Endothelial cell of umbilical vein (primary cell): ENCODE data around the gene MAML2. TPM values are rescaled to one million over a fixed set of nuclear protein-coding genes. Genes with fewer than 3 reads are reported as not detected.

ENCODE experiments used
- BruUV-seq: library from RNA; stranded (reverse); fragments of 400-500 nt; replicated peaks from 2 replicates; lab custom pipeline; 2021; lab: Mats Ljungman, UMichigan
- CTCF ChIA-PET: fragments of 300-600, 350-600 bp; sonication (Branson Sonifier 250); formaldehyde crosslinking; loops from one replicate; lab custom pipeline; 2021; ENCODE audit warnings: antibody characterized with exemption, inconsistent platforms; lab: Charles Lee
- POLR2A ChIA-PET: fragments of 300-600, 350-600 bp; sonication (Branson Sonifier 250); formaldehyde crosslinking; loops from one replicate; lab custom pipeline; 2021; ENCODE audit warnings: antibody characterized with exemption, inconsistent platforms; lab: Charles Lee
- DNase-seq: peaks from one replicate; pipeline ENCODE4 v3.0.0-alpha.2; 2011; ENCODE audit warnings: low read depth, low spot score
- FAIRE-seq: peaks from 2 replicates; lab custom pipeline; 2011; peaks lifted over from hg19 to GRCh38; lab: Jason Lieb, UNC
- H2AFZ ChIP-seq: 2 replicates; pipeline ENCODE4 v1.6.0; 2012; ENCODE audit warnings: low read depth, low read length, control low read depth, inconsistent platforms
- H3K27ac ChIP-seq: 2 replicates; pipeline ENCODE4 v1.5.1; 2011; ENCODE audit warnings: low read depth, mild to moderate bottlenecking, control low read depth, low read length, moderate library complexity; ENCODE audit not compliant: insufficient read depth
- H3K27me3 ChIP-seq, 2 experiments: 2 replicates each; pipeline versions ENCODE4 v1.6.0 to v1.6.1; 2011; ENCODE audit warnings: low read length in 2 of 2, mixed read lengths in 1 of 2; ENCODE audit not compliant: control insufficient read depth in 2 of 2, insufficient read depth in 2 of 2
- H3K36me3 ChIP-seq, 2 experiments: 2 replicates in 1 of 2; 3 replicates in 1 of 2; pipeline ENCODE4 v1.5.1; 2011; ENCODE audit warnings: low read length in 2 of 2, mild to moderate bottlenecking in 1 of 2, moderate library complexity in 1 of 2; ENCODE audit not compliant: control insufficient read depth in 2 of 2, insufficient read depth in 2 of 2; ENCODE audit errors: extremely low read depth in 1 of 2
- H3K4me1 ChIP-seq: 3 replicates; pipeline ENCODE4 v1.5.1; 2011; ENCODE audit warnings: mild to moderate bottlenecking, low read length; ENCODE audit not compliant: control insufficient read depth, insufficient read depth; ENCODE audit errors: extremely low read depth
- H3K4me2 ChIP-seq: 2 replicates; pipeline ENCODE4 v1.6.1; 2011; ENCODE audit warnings: low read length, control low read depth, mixed read lengths; ENCODE audit not compliant: insufficient read depth
- H3K4me3 ChIP-seq, 3 experiments: fragments of 200-600 bp in 1 of 3; sonication (generic), shearing (Covaris generic) in 1 of 3; replicated peaks in 1 of 3; 2 replicates each; pipeline ENCODE4 v1.5.1; 2011 to 2016; ENCODE audit warnings: control low read depth in 3 of 3, low read length in 3 of 3, mild to moderate bottlenecking in 2 of 3, inconsistent platforms in 1 of 3, low read depth in 1 of 3, moderate library complexity in 1 of 3; ENCODE audit not compliant: insufficient read depth in 1 of 3
- H3K79me2 ChIP-seq: 2 replicates; pipeline ENCODE4 v1.6.0; 2012; ENCODE audit warnings: low read length, inconsistent platforms; ENCODE audit not compliant: control insufficient read depth, insufficient read depth
- H3K9ac ChIP-seq: replicated peaks from 2 replicates; pipeline ENCODE3; 2011; ENCODE audit warnings: low read length, control low read depth; ENCODE audit not compliant: insufficient read depth; ENCODE audit errors: extremely low read depth
- H3K9me1 ChIP-seq: replicated peaks from 3 replicates; pipeline ENCODE4 v1.6.0; 2011; ENCODE audit warnings: mild to moderate bottlenecking, low read length; ENCODE audit not compliant: control insufficient read depth, insufficient read depth; ENCODE audit errors: extremely low read depth
- H3K9me3 ChIP-seq: replicated peaks from 2 replicates; pipeline ENCODE4 v1.5.1; 2012; ENCODE audit warnings: low read length, inconsistent platforms; ENCODE audit not compliant: control insufficient read depth, insufficient read depth
- H4K20me1 ChIP-seq: replicated peaks from 2 replicates; pipeline ENCODE3; 2011; ENCODE audit warnings: mild to moderate bottlenecking, low read length; ENCODE audit not compliant: control insufficient read depth, insufficient read depth; ENCODE audit errors: extremely low read depth
- EZH2 ChIP-seq: IDR thresholded peaks from 2 replicates; pipeline ENCODE4 v1.6.1; 2012; ENCODE audit warnings: borderline replicate concordance, low read depth, mild to moderate bottlenecking, moderate library complexity, low read length, inconsistent platforms; ENCODE audit not compliant: severe bottlenecking
- FOS ChIP-seq: IDR thresholded peaks from 2 replicates; pipeline ENCODE4 v1.6.1; 2011; ENCODE audit warnings: mild to moderate bottlenecking, low read length, moderate library complexity, borderline replicate concordance; ENCODE audit not compliant: insufficient read depth
- GATA2 ChIP-seq: IDR thresholded peaks from 2 replicates; pipeline ENCODE4 v1.7.0; 2011; ENCODE audit warnings: low read depth, mild to moderate bottlenecking, moderate library complexity, mixed read lengths, low read length; ENCODE audit not compliant: insufficient read length, insufficient read depth
- JUN ChIP-seq: IDR thresholded peaks from 2 replicates; pipeline ENCODE4 v1.6.1; 2011; ENCODE audit warnings: borderline replicate concordance, low read depth; ENCODE audit not compliant: insufficient read length, insufficient read depth
- MYC ChIP-seq: IDR thresholded peaks from one replicate; pipeline ENCODE4 v1.6.1; 2011; ENCODE audit warnings: mild to moderate bottlenecking, low read depth, low read length
- POLR2A ChIP-seq: IDR thresholded peaks from 2 replicates; pipeline ENCODE4 v1.6.1; 2012; ENCODE audit warnings: low read depth, mild to moderate bottlenecking, control low read depth, low read length
- POLR2AphosphoS5 ChIP-seq: IDR thresholded peaks from 2 replicates; pipeline ENCODE4 v1.6.1; 2012; ENCODE audit warnings: low read depth, mild to moderate bottlenecking, control low read depth, low read length, moderate library complexity; ENCODE audit not compliant: insufficient read depth
- dilution Hi-C: fragments of 300-500 bp; cut with MboI; formaldehyde crosslinking; loops from one replicate; pipeline ENCODE4 v1.15.0; 2019; ENCODE audit warnings: low sequenced_read_pairs; ENCODE audit not compliant: extremely low pct_ligation_motif_present
- intact Hi-C: fragments of 100-400 bp; cut with micrococcal nuclease; formaldehyde crosslinking; loops from one replicate; pipeline ENCODE4 v1.10.0; 2022
- polyA plus RNA-seq, 4 experiments: library from polyadenylated mRNA; depleted of rRNA in 3 of 4; stranded (reverse) in 3 of 4; unstranded in 1 of 4; fragments of >200 nt; gene quantifications; 2 replicates each; pipeline versions ENCODE4 v1.2.1 to v1.2.3, GENCODE V29; 2011 to 2012; ENCODE audit warnings: missing spikeins in 1 of 4
- total RNA-seq: library from RNA; stranded (reverse); gene quantifications from 2 replicates; pipeline ENCODE4 v1.2.3, GENCODE V29; 2021
- TF ChIP-seq, protein P1 (sequence below), 2 donors: IDR thresholded peaks; 1 replicate in 1 of 2; 2 replicates in 1 of 2; pipeline ENCODE4 v1.5.1; 2011; ENCODE audit warnings: low read length in 2 of 2, mild to moderate bottlenecking in 2 of 2, moderate library complexity in 2 of 2, control low read depth in 1 of 2, inconsistent platforms in 1 of 2, low read depth in 1 of 2; ENCODE audit not compliant: insufficient read depth in 1 of 2; ENCODE audit errors: extremely low read depth in 1 of 2
- TF ChIP-seq, protein P2 (sequence below): IDR thresholded peaks from 2 replicates; pipeline ENCODE4 v1.6.1; 2011; ENCODE audit not compliant: insufficient read depth, insufficient read length

The MAML2 gene
- total and polyA plus RNA-seq, 2 donors (not counting 3 experiments of a cell fraction or from before 2014, with no cell fraction given): 12.4 to 16.8 TPM

DNA sequence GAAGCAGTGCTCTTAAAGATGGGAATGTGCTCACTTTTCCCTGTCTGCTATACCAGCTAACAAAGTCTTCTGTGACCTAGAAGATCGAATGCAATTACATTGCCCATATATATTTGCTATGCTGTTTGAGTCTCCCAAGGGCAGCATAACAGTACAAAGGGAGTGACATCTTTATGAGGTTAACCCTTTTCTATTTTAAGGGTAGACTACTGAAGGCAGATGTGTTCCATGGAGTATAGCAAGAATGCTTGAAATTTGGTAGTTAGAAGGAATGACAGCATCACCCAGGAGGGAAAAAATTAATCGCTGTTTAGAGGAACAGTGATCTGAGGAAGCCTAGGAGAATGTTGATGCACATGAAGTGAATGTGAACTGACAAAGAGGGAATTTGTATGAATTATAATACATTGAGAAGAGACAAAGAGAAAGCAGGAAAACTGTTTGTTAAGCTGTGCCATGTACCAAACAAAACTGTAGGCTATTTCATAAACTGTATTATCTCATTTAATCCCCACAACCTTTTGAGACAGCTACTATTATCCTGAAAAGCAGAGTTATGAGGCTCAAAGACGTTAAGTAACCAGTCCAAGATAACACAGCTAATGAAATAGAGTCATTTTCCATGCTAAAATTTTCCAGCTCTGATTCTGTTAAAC is 13.0 kb downstream of the MAML2 start:
- H3K27me3 ChIP-seq: no peaks in the 10 kb centered on the region
- no peak overlapping the region for H3K4me2 ChIP-seq
- peaks cover 2% of the 10 kb centered on the region for H3K4me1 ChIP-seq
- no peak overlapping the region for H3K4me3 ChIP-seq
- no peaks in the 10 kb centered on the region for H3K9me1 ChIP-seq
- FAIRE-seq (no peak), DNase-seq (no peak)
- dilution Hi-C loops: no loop called here
- peaks cover 9% of the 10 kb centered on the region for H3K79me2 ChIP-seq
- BruUV-seq: no TSS peak
- no peak overlapping the region for H3K9ac ChIP-seq
- no peaks in the 10 kb centered on the region for H3K9me3 ChIP-seq
- TF ChIP-seq POLR2AphosphoS5 (no peak), EZH2 (no peak), FOS (no peak), MYC (no peak), GATA2 (no peak), JUN (no peak), POLR2A (no peak)
- TF ChIP-seq, protein P1, sequence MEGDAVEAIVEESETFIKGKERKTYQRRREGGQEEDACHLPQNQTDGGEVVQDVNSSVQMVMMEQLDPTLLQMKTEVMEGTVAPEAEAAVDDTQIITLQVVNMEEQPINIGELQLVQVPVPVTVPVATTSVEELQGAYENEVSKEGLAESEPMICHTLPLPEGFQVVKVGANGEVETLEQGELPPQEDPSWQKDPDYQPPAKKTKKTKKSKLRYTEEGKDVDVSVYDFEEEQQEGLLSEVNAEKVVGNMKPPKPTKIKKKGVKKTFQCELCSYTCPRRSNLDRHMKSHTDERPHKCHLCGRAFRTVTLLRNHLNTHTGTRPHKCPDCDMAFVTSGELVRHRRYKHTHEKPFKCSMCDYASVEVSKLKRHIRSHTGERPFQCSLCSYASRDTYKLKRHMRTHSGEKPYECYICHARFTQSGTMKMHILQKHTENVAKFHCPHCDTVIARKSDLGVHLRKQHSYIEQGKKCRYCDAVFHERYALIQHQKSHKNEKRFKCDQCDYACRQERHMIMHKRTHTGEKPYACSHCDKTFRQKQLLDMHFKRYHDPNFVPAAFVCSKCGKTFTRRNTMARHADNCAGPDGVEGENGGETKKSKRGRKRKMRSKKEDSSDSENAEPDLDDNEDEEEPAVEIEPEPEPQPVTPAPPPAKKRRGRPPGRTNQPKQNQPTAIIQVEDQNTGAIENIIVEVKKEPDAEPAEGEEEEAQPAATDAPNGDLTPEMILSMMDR (IDR thresholded peaks at IDR 0.05; ENCODE audit: extremely low read depth in 1 of 2, insufficient read depth in 1 of 2, low read depth in 1 of 2, low read length in 2 of 2): no peak
- TF ChIP-seq, protein P2, sequence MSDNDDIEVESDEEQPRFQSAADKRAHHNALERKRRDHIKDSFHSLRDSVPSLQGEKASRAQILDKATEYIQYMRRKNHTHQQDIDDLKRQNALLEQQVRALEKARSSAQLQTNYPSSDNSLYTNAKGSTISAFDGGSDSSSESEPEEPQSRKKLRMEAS: no peak
- H4K20me1 ChIP-seq: no peaks in the 10 kb centered on the region
- intact Hi-C loops: no loop called here
- no peak overlapping the region for H3K27ac ChIP-seq
- no peaks in the 10 kb centered on the region for H3K36me3 ChIP-seq
- ChIA-PET POLR2A (no interaction called here), CTCF (no interaction called here)
- H2AFZ ChIP-seq: no peak overlapping the region
